Lower leg skin (tissue), 4 donors: ENCODE data around the gene NBEA. TPM values are rescaled to one million over a fixed set of nuclear protein-coding genes. Genes with fewer than 3 reads are reported as not detected.

Experiments used
- DNase-seq, 2 donors: peaks; one replicate each; pipeline ENCODE4 v3.0.0-alpha.2; 2019; ENCODE audit warnings: low spot score in 2 of 2
- H3K4me3 ChIP-seq: fragments of 200-600 bp; sonication (generic); 2 replicates; pipeline ENCODE4 v1.5.1; 2017; ENCODE audit warnings: mild to moderate bottlenecking, low read depth; ENCODE audit not compliant: poor library complexity, severe bottlenecking
- POLR2A ChIP-seq, 2 donors: fragments of 450-650 bp; IDR thresholded peaks; one replicate each; pipeline ENCODE4 v1.6.1; 2016 to 2017; ENCODE audit warnings: antibody characterized with exemption in 2 of 2, mild to moderate bottlenecking in 1 of 2, moderate library complexity in 1 of 2
- WGBS, 2 donors: methylation state at CpG; one replicate each; pipeline ENCODE4 v1.1.5; 2018; 5-methylcytosine and 5-hydroxymethylcytosine counted together
- intact Hi-C: fragments of 100-400 bp; cut with DNase I; formaldehyde crosslinking; loops from one replicate; pipeline ENCODE4 v1.15.0; 2023; ENCODE audit warnings: low total_unique reads
- total RNA-seq, 4 donors: library from RNA; depleted of rRNA; stranded (reverse); fragments of >200 nt; gene quantifications; one replicate each; pipeline ENCODE4 v1.1.0, GENCODE V29; 2016
- TF ChIP-seq, protein P1 (sequence below), 3 donors: fragments of 450-650 bp; IDR thresholded peaks; one replicate each; pipeline ENCODE4 v1.5.1; 2016; ENCODE audit warnings: antibody characterized with exemption in 3 of 3, mild to moderate bottlenecking in 3 of 3, moderate library complexity in 2 of 3

Gene NBEA
- total RNA-seq, 4 donors from 2014 or later, result 1.5 to 4.5 (median 3.7) TPM

DNA sequence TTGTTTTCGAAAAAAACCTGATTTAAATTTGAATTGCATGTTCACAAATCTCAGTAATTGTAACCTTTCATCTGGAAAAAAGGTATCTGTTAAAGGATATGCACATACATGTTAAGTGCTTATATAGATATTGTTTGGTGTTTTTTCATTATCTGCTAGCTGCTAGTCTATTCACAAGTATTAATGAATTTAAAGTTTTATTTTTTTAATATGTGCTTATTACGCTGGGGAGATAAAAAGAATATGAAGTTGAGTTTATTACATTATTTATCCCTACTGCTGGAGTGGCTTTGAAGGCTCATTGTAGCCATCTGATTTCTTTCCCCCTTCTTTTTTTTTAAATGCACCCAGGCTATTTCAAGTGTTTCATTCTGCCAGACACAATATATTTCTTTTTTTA, 538.3 kb downstream of the NBEA start:
- intact Hi-C loops, result no loop called here
- 84 to 96% methylated on average over 2 of the region's 2 CpGs for WGBS, 2 donors
- DNase-seq, result no peak
- no peak overlapping the region for H3K4me3 ChIP-seq
- TF ChIP-seq POLR2A (IDR thresholded peaks at IDR 0.05), result no peak
- TF ChIP-seq, protein P1, sequence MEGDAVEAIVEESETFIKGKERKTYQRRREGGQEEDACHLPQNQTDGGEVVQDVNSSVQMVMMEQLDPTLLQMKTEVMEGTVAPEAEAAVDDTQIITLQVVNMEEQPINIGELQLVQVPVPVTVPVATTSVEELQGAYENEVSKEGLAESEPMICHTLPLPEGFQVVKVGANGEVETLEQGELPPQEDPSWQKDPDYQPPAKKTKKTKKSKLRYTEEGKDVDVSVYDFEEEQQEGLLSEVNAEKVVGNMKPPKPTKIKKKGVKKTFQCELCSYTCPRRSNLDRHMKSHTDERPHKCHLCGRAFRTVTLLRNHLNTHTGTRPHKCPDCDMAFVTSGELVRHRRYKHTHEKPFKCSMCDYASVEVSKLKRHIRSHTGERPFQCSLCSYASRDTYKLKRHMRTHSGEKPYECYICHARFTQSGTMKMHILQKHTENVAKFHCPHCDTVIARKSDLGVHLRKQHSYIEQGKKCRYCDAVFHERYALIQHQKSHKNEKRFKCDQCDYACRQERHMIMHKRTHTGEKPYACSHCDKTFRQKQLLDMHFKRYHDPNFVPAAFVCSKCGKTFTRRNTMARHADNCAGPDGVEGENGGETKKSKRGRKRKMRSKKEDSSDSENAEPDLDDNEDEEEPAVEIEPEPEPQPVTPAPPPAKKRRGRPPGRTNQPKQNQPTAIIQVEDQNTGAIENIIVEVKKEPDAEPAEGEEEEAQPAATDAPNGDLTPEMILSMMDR (IDR thresholded peaks at IDR 0.05), result no peak

DNA sequence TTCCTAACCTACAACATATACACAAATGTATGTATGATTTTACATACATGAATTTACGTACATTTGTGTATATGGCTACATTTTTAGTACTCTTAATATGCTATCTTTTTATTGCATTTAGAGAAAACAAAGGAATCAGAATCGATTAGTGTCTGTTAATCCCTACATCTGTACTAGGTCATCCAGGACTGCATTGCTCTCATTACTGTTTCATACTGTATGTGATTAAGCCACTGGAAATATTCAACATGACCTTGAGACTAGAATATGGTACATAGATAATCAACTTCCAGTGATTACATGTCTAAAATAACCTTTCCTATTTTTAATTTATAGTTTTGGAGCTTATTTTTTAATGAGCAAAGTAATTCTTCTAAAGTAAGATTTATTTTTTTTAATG, 539.7 kb downstream of the NBEA start:
- intact Hi-C loops, result no loop called here

DNA sequence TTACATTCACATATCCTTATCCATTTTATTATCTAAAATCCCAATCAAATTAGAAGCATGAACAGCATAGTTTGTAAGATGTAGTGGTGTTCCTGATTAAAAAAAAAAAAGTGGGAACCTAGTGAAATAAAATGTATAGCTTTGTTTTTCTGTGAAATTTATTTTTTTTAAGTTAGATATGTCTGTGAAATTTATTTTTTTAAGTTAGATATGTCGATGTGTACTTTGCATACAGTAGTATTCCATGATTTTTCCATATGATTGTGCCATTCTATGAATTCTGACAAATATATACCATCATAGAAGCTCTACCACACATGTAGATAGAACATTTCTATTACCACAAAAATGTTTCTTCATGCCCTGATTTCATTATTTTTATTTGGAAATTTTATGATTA, 540.5 kb downstream of the NBEA start:
- WGBS, 2 donors, result 89 to 93% methylated on average over 1 of the region's 1 CpG
- no peak for DNase-seq
- TF ChIP-seq, protein P1 (IDR thresholded peaks at IDR 0.05), result no peak
- TF ChIP-seq POLR2A (IDR thresholded peaks at IDR 0.05), result no peak
- H3K4me3 ChIP-seq, result no peak overlapping the region
- intact Hi-C loops, result no loop called here

More for the DNA sequence above, 539.7 kb downstream of the NBEA start:
- DNase-seq, result no peak
- H3K4me3 ChIP-seq, result no peak overlapping the region
- no peak for TF ChIP-seq POLR2A (IDR thresholded peaks at IDR 0.05)
- TF ChIP-seq, protein P1 (IDR thresholded peaks at IDR 0.05), result no peak
- 82 to 90% methylated on average over 2 of the region's 2 CpGs for WGBS, 2 donors

DNA sequence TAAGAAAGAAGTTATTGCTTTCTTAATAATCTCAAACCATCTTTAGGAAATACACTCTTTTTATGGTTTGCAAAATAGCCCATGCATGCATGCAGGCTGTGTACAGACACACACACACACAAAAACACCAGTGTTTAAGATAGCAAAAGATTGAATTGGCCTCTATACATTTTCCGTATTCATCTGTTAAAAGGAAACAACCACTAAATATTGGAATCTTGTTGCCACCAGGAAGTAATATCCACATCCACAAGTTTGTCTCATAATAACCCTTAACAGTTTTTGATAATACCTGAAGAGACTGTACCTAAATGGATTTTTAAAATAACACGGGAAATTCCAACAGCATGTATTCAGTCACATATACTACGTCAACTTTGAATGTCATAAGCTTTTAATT, 541.7 kb downstream of the NBEA start:
- intact Hi-C loops, result no loop called here
- WGBS, 2 donors, result 90 to 94% methylated on average over 3 of the region's 3 CpGs
- no peak for DNase-seq
- no peak for TF ChIP-seq POLR2A (IDR thresholded peaks at IDR 0.05)
- TF ChIP-seq, protein P1 (IDR thresholded peaks at IDR 0.05), result no peak
- no peak overlapping the region for H3K4me3 ChIP-seq

DNA sequence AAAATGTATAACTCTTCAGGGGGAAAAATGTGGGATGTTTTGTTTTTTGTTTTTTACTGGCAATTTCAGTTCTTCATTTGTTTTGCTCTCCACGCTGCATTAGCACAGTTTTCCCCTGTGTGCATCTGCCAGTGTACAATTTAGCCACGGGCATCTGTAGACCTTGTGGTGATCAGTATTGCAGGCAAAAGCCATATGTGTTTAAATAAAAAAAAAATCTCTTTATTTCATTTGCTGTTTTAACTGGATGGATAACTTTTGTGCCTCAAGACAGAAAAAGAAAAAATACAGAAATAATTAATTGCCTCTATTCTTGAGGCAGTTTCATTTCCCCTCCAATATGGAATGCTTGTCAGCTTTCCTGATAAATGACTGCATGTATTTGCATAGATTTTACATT, 542.3 kb downstream of the NBEA start:
- no peak overlapping the region for H3K4me3 ChIP-seq
- intact Hi-C loops, result no loop called here
- TF ChIP-seq, protein P1 (IDR thresholded peaks at IDR 0.05), result no peak
- TF ChIP-seq POLR2A (IDR thresholded peaks at IDR 0.05), result no peak
- DNase-seq, result no peak
- 75 to 84% methylated on average over 2 of the region's 2 CpGs for WGBS, 2 donors

DNA sequence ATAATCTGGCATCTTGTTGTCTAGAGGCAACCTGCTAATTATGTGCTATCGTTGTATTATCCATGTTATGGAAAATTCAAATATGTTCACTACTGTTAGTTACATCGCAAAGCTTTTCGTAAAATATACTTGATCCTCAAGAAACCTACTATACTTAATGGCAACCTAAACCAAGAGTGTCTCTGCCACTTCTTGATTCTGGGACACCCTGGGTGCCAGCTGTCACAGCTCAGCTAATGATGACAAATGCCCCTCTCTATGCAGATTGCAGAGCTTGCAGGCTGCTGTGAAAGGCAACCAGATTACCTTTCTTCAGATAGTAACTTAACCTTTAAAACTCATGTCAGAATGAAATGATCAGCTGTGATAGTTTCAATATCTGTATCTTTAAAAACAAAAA, 543.4 kb downstream of the NBEA start:
- H3K4me3 ChIP-seq, result no peak overlapping the region
- intact Hi-C loops, result no loop called here
- DNase-seq, result no peak
- TF ChIP-seq, protein P1 (IDR thresholded peaks at IDR 0.05), result no peak
- no peak for TF ChIP-seq POLR2A (IDR thresholded peaks at IDR 0.05)
- WGBS, 2 donors, result 95% methylated on average over 3 of the region's 3 CpGs
